Activated CD4-positive, alpha-beta T cell treated with anti-CD3 and anti-CD28 coated beads, Interleukin-10, Interleukin-2, amounts not matched to agents 100 ng/mL and 50 ng/mL, durations not matched to agents 16 hours and 8 hours (primary cell): ENCODE measurements around the gene SORT1.
"Not testable (repeated sequence)": the region's sequence is repeated elsewhere in the genome, so short reads cannot be mapped to it uniquely, and the experiment has no call there.

Experiments
- DNase-seq: peaks from one replicate; pipeline ENCODE4 v3.0.0-alpha.2; 2020

SORT1 gene

DNA sequence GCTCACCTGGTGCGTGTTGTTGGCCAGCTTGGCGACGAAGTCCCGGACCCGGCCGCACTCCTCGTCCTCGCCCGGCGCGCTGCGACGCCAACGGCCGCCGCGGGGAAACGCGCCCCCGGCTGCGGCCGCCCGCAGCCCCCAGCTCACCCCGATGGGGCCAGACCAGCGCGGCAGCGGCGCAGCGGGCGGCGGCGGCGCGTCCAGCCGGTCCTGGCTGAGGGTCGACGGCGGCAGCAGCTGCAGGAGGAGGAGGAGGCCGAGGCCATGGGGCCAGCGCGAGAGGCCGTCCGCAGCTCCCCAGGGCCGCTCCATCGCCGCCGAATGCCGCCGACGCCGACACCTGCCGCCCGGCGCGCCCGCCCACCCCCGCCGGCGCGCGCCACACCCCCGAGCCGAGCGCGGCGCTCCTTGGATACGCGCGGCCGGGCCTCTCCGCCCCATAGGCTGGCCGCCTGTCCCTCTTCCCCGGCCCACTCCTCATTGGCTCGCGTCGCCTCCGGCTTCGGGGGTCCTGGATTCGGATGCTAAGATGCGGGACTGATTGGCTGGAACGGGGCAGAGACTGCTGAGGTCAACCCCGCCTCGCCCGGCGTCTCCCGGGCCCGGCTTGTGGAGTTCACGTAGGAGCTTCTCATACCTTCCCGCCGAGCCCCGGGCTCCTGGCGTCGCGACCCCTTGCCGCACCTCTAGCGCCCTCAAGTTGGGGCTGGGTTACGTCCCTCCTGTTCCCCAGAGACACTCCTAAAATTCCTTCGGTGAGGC, at the start of gene SORT1:
Gene SORT1, minus strand, starts transcription at position 338 of the 762 bp plus-strand sequence. Its CDS starts 26 bp downstream, at position 312.
- DNase-seq = peak; percentile 70

GRCh38 chr1:109445949-109446695, 48.4 kb upstream of the SORT1 start:
- DNase-seq = not testable (repeated sequence)

DNA sequence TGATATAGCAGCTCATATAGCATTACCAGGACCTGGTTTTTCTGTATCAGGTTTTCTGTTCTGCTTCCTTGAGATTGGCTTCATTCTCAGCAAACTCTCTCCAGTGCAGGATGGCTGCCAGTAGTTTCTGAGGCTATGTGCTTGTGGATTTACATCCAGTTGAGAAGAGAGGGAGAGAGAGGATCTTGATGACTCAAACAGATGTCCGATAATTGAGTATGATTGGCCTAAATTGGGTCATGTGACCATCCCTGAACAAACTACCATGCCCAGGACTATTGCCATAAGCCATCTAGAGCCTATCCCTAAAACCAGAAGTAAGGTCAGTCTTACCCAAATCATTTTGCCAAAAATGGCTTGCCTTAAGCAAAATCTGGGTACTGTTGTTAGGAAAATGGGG, 46.6 kb upstream of the SORT1 start:
- DNase-seq = no peak

GRCh38 chr1:109443476-109443875, 45.8 kb upstream of the SORT1 start:
- DNase-seq = no peak

- no peak for DNase-seq
Measured at GRCh38 chr1:109441069-109441468, 43.4 kb upstream of the SORT1 start.

DNA sequence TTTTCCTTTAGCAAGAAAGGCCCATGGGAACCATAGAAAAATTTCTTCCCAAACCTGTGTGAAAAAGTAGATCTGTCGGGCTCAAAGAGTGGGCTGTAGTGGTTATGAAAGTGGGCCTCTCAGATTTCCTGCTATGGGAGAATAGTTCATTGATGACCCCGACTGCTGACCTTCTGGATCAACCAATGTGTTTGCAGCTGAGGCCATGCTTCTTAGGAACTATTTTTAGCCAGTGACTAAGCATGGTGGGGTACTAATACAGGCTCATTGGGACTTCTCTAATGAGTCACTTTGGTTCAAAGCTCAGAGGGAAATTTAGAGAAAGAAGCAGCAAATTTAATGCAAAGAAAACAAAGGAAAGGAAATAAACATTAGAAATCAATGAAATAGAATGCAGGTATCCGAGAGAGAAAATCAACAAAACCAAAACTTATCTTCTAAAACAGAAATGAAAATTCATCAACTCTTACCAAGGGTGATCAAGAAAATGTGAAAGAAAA, 41.1 kb upstream of the SORT1 start:
- no peak for DNase-seq

DNA sequence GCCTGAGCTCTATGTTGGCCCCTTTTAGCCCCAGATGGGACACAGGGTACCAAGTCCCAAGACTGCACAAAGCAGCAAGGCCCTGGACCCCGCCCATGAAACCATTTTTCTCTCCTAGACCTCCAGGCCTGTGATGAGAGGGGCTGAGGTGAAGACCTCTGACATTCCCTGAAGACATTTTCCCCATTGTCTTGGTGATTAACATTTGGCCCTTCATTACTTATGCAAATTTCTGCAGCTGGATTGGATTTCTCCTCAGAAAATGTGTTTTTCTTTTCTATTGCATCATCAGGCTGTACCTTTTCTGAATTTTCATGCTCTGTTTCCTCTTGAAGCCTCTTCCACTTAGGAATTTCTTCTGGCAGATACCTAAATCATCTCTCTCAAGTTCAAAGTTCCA, 36.8 kb upstream of the SORT1 start:
- DNase-seq = no peak

DNA sequence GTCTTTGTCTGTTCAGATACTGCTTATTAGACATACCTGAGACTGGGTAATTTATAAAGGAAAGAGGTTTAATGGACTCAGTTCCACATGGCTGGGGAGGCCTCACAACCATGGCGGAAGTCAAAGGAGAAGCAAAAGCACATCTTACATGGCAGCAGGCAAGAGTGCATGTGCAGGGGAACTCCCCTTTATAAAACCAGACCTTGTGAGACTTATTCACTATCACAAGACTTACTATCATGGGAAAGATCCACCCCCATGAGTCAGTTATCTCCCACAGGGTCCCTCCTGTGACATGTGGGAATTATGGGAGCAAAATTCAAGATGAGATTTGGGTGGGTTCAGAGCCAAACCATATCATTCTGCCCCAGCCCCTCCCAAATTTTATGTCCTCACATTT, 35.6 kb upstream of the SORT1 start:
- no peak for DNase-seq

- no peak for DNase-seq
Measured at GRCh38 chr1:109432336-109432735, 34.6 kb upstream of the SORT1 start.

GRCh38 chr1:109427171-109427467, 29.4 kb upstream of the SORT1 start:
- no peak for DNase-seq

DNA sequence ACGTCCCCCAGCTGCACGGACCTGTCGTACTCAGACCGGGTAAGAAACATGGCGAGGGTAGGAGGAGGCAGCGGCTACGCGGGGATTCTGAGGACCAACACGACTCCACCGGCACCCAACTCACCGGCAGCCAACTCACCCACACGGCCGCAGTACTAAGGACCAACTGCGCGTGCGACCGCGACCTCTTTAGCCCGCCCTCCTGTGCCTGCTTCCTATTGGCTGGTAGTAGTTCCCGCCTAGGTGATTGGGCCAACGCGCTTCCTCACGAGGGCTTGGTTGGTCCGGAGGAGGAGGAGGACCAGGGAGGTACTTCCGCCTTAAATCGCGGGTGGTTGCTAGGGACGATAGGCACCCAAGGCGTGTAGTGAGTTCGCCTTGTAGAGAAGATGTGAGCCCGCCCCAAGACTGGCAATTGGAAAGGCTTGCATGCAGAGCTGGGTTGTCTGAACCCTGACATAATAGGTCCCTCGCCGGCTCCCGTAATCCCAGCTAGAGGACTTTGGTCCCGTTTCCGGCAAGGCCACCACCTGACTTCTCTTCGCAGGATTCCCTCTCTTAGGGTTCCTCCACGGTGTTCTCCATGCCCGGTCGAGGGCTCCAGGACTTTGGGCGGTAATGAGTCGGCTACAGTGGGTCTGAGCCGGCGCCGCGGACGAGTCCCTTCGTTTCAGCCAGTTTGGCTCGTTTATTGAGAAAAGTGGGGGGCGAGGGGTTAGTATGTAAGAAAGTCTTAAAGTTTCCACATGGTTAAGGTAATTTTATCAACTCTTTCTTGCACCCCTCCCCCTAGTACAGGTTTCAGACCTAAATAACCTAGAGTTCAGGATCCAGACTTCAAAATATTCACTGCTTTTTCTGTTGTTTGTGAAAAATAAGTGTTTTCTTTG, 28.8 kb upstream of the SORT1 start, which contains the start of gene PSMA5:
Gene PSMA5, minus strand, starts transcription at position 168 of the 890 bp plus-strand sequence. Its CDS starts 118 bp downstream, at position 50.
- DNase-seq = peak; percentile 99

DNA sequence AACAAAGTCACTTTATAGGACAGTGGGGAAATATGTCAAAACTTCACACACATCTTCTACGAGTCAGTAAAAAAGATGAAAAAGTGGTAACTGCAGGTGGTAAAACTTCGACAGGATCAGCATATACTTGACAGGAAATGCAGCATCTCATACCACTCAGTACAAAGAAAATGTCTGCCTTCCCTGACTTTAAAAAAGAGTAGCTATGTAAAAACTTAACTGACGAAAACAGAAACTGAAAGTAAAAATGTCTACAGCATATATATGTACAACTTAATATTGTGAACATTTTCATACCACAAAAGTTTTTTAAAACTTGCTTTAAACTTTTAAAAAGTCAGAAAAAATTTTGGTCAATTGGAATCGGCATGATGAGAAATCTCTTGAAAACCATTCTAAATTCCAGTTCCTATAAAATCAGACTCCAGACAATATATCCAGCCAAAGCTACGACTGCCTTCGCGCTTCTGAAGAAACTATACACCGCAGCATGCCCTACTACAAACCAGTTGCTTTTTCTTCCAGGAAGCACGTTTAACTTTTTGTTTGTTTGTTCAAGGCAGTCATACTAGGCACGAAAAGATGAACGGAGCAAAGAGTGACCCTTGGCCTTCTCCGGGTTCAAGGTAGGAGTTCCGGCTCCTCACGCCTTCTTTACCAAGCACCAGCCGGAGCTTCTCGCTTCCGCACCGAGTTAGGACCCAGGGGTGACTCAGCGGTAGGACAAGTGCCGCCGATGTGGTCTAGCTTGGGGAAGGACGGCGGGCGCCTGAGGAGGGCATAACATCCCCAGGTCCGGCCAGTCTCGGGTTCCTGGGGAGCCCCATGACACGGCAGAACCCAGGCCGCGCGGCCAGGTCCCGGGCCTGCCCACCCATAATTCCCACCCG, 27.9 kb upstream of the SORT1 start:
- peak; percentile 74 for DNase-seq

- DNase-seq = no peak
Measured at GRCh38 chr1:109423498-109423897, 25.8 kb upstream of the SORT1 start.

DNA sequence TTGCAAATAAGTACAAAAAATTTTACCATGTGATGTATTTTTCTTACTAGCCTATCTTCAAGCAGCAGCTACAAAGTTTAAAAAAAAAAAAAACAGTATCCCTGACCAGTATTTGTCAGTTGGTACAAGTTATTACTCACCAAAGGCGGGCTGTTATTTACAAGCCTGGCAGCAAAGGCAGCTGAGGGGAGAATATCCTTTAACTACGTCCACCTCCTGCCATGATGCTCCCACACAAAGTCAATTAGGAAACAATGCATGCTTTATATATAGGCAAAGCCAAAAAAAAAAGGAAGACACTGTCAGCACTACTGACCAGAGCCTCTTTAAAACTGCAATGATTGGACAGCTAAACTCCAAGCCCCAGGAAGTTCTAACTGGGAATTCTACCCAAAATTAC, 14.8 kb upstream of the SORT1 start:
- no peak for DNase-seq

- DNase-seq = peak; percentile 41
Measured at GRCh38 chr1:109404838-109405237, 7.1 kb upstream of the SORT1 start.

GRCh38 chr1:109402025-109402424, 4.3 kb upstream of the SORT1 start:
- DNase-seq = no peak

GRCh38 chr1:109400035-109400655, 2.4 kb upstream of the SORT1 start:
- no peak for DNase-seq

- peak; percentile 67 for DNase-seq
Measured at GRCh38 chr1:109399326-109399957, 1.7 kb upstream of the SORT1 start.

- DNase-seq = no peak
Measured at GRCh38 chr1:109398343-109399225, 866 bp upstream of the SORT1 start.
